NCI-H2171 treated with DMSO at 0.1 percent for 48 hours (cell line): ENCODE measurements around the gene MAP7.

Experiments used
- DNase-seq: peaks from one replicate; lab custom pipeline; 2025; lab: John Stamatoyannopoulos, UW

The MAP7 gene

GRCh38 chr6:136294621-136295020 lies 255.6 kb downstream of the MAP7 start:
- DNase-seq, result no peak
